Measurements from ENCODE around the gene PDHA1. TPM values are rescaled to one million over a fixed set of nuclear protein-coding genes. Genes with fewer than 3 reads are reported as not detected.

The PDHA1 gene
- total and polyA plus RNA-seq, 2 donors from 2014 or later: 206 to 526 TPM

DNA sequence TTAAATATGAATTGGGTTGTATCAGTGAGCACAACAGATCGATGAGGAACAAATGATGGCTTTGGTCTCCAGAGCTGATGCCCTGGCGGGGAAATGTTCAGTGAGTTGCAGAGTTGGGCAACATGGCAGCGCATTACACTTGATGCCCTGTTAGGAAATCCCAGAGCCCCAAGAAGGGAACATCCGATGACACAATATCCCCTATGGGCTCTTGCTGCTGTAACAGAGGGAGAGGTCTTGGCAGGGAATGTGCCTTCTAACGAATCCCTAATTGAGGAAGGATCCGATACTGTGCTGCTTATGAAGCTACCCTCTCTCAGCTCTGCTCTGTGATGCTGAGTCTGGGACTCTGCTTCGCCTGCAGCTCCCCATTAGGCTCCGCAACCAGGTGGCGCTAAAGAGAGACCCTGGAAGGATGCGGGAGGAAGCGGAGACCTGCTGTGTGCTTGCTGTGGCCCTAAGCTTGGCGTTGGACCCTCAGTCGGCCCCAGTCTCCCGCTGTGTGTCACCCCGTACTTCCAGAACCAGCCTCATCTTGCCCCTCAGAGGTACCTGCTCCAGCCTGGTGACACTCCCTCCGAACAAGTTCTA, 38.9 kb downstream of the PDHA1 start:
- H3K4me3 ChIP-seq (ENCODE audit: low read length in 3 of 3): no peak overlapping the region
- no peaks in the 10 kb centered on the region for H3K27me3 ChIP-seq (ENCODE audit: control insufficient read depth, insufficient read depth, low read length)
- DNase-seq (peak in 3 of 5 donors; percentile 51 to 60 (median 54)), FAIRE-seq (no peak)
- no peaks in the 10 kb centered on the region for H3K4me1 ChIP-seq (ENCODE audit: control insufficient read depth in 2 of 3, insufficient read depth in 2 of 3, low read depth in 1 of 3, low read length in 3 of 3)
- intact Hi-C loops (cut with DNase I): no loop called here
- no peaks in the 10 kb centered on the region for H3K9me3 ChIP-seq (ENCODE audit: control insufficient read depth in 2 of 3, insufficient read depth in 1 of 3, low read length in 3 of 3)
- H3K36me3 ChIP-seq (ENCODE audit: control insufficient read depth in 2 of 3, insufficient read depth in 3 of 3, low read length in 3 of 3): no peaks in the 10 kb centered on the region
- no peak overlapping the region for H3K9ac ChIP-seq (ENCODE audit: low read length in 3 of 3)
- TF ChIP-seq, protein P1, sequence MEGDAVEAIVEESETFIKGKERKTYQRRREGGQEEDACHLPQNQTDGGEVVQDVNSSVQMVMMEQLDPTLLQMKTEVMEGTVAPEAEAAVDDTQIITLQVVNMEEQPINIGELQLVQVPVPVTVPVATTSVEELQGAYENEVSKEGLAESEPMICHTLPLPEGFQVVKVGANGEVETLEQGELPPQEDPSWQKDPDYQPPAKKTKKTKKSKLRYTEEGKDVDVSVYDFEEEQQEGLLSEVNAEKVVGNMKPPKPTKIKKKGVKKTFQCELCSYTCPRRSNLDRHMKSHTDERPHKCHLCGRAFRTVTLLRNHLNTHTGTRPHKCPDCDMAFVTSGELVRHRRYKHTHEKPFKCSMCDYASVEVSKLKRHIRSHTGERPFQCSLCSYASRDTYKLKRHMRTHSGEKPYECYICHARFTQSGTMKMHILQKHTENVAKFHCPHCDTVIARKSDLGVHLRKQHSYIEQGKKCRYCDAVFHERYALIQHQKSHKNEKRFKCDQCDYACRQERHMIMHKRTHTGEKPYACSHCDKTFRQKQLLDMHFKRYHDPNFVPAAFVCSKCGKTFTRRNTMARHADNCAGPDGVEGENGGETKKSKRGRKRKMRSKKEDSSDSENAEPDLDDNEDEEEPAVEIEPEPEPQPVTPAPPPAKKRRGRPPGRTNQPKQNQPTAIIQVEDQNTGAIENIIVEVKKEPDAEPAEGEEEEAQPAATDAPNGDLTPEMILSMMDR (IDR thresholded peaks at IDR 0.05; ENCODE audit: borderline replicate concordance, extremely low read depth, insufficient read depth): peak; percentile 45
- H3K27ac ChIP-seq (ENCODE audit: low read depth in 2 of 2, low read length in 2 of 2): no peak overlapping the region

DNA sequence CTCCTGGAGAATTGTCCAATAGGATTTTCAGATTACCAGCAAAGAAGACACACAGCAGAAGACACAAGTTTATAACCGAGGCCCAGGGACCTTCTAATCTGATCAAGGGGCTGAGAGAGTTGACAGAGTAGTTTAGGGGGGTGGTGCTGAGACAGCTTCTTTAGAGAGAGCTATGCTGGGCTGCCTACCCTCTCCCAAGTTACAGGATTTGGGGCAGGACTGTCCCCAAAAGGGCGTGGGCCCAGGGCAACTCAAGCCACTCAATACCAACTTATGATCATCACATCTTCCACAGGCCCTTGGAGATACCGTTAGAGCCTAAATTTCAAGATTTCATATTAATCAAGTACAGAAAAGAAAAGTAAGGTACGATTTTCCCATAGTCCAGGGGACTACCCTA, 43.0 kb downstream of the PDHA1 start:
- Histone ChIP-seq H3K9ac (ENCODE audit: low read length in 3 of 3) (no peak overlapping the region), H3K27ac (ENCODE audit: low read depth in 2 of 2, low read length in 2 of 2) (no peak overlapping the region), H3K9me3 (ENCODE audit: control insufficient read depth in 2 of 3, insufficient read depth in 1 of 3, low read length in 3 of 3) (no peaks in the 10 kb centered on the region), H3K4me3 (ENCODE audit: low read length in 3 of 3) (no peak overlapping the region), H3K27me3 (ENCODE audit: control insufficient read depth, insufficient read depth, low read length) (no peaks in the 10 kb centered on the region), H3K4me1 (ENCODE audit: control insufficient read depth in 2 of 3, insufficient read depth in 2 of 3, low read depth in 1 of 3, low read length in 3 of 3) (no peaks in the 10 kb centered on the region), H3K36me3 (ENCODE audit: control insufficient read depth in 2 of 3, insufficient read depth in 3 of 3, low read length in 3 of 3) (no peaks in the 10 kb centered on the region)
- TF ChIP-seq, protein P1 (IDR thresholded peaks at IDR 0.05; ENCODE audit: borderline replicate concordance, extremely low read depth, insufficient read depth): no peak
- intact Hi-C loops (cut with DNase I): no loop called here
- FAIRE-seq (no peak), DNase-seq (no peak)

DNA sequence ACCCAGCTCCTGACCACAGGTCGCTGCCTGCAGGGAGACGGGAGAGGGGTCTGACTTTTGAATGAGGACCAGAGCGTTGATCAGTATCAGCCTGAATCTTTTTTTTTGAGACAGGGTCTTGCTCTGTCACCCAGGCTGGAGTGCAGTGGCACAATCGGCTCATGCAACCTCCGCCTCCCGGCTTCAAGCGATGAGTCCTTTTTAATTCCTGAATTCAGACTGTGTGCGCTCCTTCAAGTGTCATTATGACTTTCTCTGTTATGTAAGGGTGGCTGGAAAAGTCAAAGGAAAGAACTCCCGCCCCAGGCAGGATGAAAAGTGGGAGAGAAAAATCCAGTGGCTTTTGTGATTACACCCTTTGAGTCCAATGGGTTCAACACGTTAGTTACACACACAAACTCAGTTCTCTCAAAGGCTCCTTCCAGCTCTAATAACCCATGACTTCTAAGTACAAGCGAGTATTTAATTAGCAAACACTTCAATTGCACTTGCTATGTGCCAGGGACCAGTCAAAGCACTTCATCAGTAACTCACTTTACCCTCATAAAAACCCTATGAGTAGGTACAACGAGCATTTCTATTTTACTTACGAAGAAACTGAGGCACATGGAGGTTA, 44.4 kb downstream of the PDHA1 start:
- intact Hi-C loops (cut with DNase I): no loop called here

More for the DNA sequence above, 44.4 kb downstream of the PDHA1 start:
- no peak for FAIRE-seq
- H3K27me3 ChIP-seq (ENCODE audit: control insufficient read depth, insufficient read depth, low read length): no peaks in the 10 kb centered on the region
- no peak overlapping the region for H3K27ac ChIP-seq (ENCODE audit: low read depth in 2 of 2, low read length in 2 of 2)
- no peaks in the 10 kb centered on the region for H3K4me1 ChIP-seq (ENCODE audit: control insufficient read depth in 2 of 3, insufficient read depth in 2 of 3, low read depth in 1 of 3, low read length in 3 of 3)
- DNase-seq: no peak
- no peaks in the 10 kb centered on the region for H3K36me3 ChIP-seq (ENCODE audit: control insufficient read depth in 2 of 3, insufficient read depth in 3 of 3, low read length in 3 of 3)
- H3K9ac ChIP-seq (ENCODE audit: low read length in 3 of 3): no peak overlapping the region
- no peak overlapping the region for H3K4me3 ChIP-seq (ENCODE audit: low read length in 3 of 3)
- no peaks in the 10 kb centered on the region for H3K9me3 ChIP-seq (ENCODE audit: control insufficient read depth in 2 of 3, insufficient read depth in 1 of 3, low read length in 3 of 3)
- TF ChIP-seq, protein P1 (IDR thresholded peaks at IDR 0.05; ENCODE audit: borderline replicate concordance, extremely low read depth, insufficient read depth): no peak
